Measurements from ENCODE around the gene RNPS1.

GRCh38 chr16:2257726-2258125, 10.2 kb downstream of the RNPS1 start:
- no peak for TF ChIP-seq CTCF (IDR thresholded peaks at IDR 0.05; ENCODE audit: borderline replicate concordance, extremely low read depth, low read length, poor library complexity, severe bottlenecking)
- TF ChIP-seq EZH2 (IDR thresholded peaks at IDR 0.05; ENCODE audit: borderline replicate concordance, low read depth, low read length, severe bottlenecking): no peak

All from DND-41 (cell line).